NCI-H2107 (cell line): Measurements from ENCODE around the gene TAT.
"Not testable (repeated sequence)": the region's sequence is repeated elsewhere in the genome, so short reads cannot be mapped to it uniquely, and the experiment has no call there.

ENCODE experiments used
- DNase-seq: peaks from one replicate; lab custom pipeline; 2025; lab: John Stamatoyannopoulos, UW

Gene TAT

DNA sequence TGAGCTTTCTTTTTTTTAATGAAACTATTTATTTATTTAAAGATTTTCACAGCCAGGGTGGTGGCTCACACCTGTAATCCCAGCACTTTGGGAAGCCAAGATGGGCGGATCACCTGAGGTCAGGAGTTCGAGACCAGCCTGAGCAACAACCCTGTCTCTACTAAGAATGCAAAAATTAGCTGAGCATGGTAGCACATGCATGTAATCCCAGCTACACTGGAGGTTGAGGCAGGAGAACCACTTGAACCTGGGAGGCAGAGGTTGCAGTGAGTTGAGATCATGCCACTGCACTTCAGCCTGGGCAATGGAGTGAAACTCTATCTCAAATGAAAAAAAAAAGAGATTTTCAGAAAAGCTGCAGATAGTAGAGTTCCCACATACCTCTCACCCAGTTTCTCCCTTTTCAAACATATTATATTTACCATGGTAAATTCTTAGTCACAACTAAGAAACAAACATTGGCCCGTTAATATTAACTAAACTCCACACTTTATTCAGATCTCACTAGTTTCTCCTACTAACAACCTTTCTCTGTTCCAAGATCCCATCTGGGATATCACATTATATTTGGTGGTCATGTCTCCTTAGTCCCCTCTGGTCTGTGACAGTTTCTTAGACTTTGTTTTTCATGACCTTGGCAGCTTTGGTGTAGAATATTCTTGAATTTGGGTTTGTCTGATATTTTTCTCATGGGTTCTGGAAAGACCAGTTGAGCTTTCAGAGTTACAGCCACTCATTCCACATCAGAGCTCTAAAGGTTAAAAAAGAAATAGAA, 7.8 kb upstream of the TAT start:
- DNase-seq = no peak

DNA sequence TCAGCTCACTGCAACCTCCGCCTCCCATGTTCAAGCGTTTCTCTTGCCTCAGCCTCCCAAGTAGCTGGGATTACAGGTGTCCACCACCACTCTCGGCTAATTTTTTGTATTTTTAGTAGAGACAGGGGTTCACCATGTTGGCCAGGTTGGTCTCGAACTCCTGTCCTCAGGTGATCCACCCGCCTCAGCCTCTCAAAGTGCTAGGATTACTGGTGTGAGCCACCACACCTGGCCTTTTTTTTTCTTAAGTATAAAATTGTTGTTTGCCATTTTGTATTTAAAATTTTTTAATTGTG, 5.6 kb upstream of the TAT start:
- not testable (repeated sequence) for DNase-seq

DNA sequence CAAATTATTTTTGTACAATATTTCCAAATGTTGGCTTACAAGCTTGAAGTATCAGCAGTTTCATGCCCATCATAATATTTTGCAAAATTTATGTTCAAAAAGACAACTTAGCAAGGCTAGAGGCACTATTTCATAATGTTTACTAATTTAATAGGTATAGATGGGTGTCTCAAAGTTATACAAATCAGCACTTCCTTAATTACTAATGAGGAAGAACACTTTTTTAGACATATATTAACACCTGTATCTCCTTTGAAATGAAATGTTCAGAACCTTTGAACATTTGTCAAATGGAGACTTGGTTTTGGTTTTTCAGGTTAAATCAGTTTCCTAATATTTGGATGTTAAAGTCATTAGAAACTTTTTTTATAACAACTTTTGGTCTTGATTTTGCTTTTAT, 2.2 kb downstream of the TAT start:
- DNase-seq = no peak

- DNase-seq = no peak
These were observed 3.4 kb downstream of the TAT start for GRCh38 chr16:71573387-71574094.

GRCh38 chr16:71572497-71573116, 4.3 kb downstream of the TAT start:
- DNase-seq = no peak

GRCh38 chr16:71570144-71570543, 6.7 kb downstream of the TAT start:
- DNase-seq = no peak

DNA sequence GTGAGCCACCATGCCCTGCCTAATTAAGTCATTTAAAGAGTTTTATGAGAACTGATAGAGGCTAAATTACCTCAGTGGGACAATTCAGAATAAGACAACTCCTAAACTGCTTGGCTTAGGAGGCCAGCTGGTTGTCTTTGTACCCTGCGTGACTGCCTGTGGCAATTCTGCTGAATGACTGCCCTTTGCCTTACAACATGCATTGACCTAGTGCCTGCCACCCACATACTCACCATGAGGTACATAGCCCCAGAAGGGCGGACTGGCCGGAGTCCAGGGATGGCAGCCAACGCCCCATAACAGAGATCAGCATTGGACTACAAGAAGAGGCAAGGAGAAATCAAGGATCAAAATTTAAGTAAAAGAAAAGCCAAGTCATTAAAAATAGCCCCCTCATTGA, 7.3 kb downstream of the TAT start:
- no peak for DNase-seq

GRCh38 chr16:71568551-71568950, 8.3 kb downstream of the TAT start:
- DNase-seq = no peak

GRCh38 chr16:71567931-71568330, 9.0 kb downstream of the TAT start:
- DNase-seq = no peak

- no peak for DNase-seq
These were observed 10.8 kb downstream of the TAT start for GRCh38 chr16:71565812-71566700.

GRCh38 chr16:71564335-71564967, 12.4 kb downstream of the TAT start:
- no peak for DNase-seq

GRCh38 chr16:71562552-71562951, 14.3 kb downstream of the TAT start:
- no peak for DNase-seq

DNA sequence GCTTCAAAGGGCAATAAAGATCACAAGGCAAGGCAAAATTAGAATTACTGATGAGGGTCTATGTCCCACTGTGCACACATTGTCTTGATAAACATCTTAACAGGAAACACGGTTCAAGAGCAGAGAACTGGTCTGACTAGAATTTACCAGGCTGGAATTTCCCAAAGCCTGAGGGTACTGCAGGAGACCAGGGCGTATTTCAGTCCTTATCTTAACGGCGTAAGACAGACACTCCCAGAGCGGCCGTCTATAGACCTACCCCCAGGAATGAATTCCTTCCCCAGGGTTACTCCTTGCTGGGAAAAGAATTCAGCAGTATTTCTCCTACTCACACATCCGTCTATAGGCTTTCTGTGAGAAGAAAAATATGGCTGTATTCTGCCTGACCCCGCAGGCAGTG, 15.0 kb downstream of the TAT start:
- DNase-seq = not testable (repeated sequence)

GRCh38 chr16:71559855-71560254, 17.0 kb downstream of the TAT start:
- no peak for DNase-seq

- DNase-seq = no peak
These were observed 18.8 kb downstream of the TAT start for GRCh38 chr16:71557954-71558582.

- DNase-seq = no peak
These were observed 19.6 kb downstream of the TAT start for GRCh38 chr16:71557299-71557698.

- no peak for DNase-seq
These were observed 21.5 kb downstream of the TAT start for GRCh38 chr16:71555230-71555891.

- DNase-seq = no peak
These were observed 24.0 kb downstream of the TAT start for GRCh38 chr16:71552698-71553503.

- DNase-seq = no peak
These were observed 29.7 kb downstream of the TAT start for GRCh38 chr16:71547168-71547567.

DNA sequence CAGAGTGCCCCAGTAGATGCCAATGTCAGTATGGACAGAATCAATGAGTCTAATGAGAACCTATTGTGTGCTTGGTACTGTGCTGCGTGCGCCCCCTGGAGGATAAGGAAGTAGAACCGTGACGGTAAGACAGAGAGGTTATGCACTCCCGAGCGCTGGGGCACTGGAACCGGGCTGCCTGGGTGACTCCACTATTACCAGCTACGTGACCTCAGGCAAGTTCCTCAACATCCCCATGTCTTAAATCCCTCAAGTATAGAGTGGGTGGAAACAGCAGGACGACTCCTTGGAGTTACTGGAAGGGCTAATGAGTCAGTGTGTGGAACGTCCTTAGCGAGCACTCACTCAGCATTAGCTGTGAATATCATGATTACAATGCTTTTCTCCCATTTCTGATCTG, 34.5 kb downstream of the TAT start:
- DNase-seq = no peak
